HG03442 (cell line): Measurements from ENCODE around the gene NTN5.

Experiments
- ATAC-seq: cut with Tn5 transposase; IDR thresholded peaks from one replicate; pipeline ENCODE4 v1.9.1; 2021; ENCODE audit warnings: mild to moderate bottlenecking, moderate library complexity; ENCODE audit not compliant: unreplicated experiment

The NTN5 gene

GRCh38 chr19:48631225-48631624, 41.6 kb downstream of the NTN5 start:
- ATAC-seq, result no peak

- no peak for ATAC-seq
Observed at GRCh38 chr19:48630296-48631063, 42.3 kb downstream of the NTN5 start.

- ATAC-seq, result no peak
Observed at GRCh38 chr19:48629599-48630295, 43.1 kb downstream of the NTN5 start.

DNA sequence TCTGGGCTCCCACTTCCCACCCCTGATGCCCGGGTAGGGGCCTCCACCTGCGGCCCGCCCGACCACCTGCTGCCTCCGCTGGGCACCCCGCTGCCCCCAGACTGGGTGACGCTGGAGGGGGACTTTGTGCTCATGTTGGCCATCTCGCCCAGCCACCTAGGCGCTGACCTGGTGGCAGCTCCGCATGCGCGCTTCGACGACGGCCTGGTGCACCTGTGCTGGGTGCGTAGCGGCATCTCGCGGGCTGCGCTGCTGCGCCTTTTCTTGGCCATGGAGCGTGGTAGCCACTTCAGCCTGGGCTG, 43.6 kb downstream of the NTN5 start:
- ATAC-seq, result no peak

DNA sequence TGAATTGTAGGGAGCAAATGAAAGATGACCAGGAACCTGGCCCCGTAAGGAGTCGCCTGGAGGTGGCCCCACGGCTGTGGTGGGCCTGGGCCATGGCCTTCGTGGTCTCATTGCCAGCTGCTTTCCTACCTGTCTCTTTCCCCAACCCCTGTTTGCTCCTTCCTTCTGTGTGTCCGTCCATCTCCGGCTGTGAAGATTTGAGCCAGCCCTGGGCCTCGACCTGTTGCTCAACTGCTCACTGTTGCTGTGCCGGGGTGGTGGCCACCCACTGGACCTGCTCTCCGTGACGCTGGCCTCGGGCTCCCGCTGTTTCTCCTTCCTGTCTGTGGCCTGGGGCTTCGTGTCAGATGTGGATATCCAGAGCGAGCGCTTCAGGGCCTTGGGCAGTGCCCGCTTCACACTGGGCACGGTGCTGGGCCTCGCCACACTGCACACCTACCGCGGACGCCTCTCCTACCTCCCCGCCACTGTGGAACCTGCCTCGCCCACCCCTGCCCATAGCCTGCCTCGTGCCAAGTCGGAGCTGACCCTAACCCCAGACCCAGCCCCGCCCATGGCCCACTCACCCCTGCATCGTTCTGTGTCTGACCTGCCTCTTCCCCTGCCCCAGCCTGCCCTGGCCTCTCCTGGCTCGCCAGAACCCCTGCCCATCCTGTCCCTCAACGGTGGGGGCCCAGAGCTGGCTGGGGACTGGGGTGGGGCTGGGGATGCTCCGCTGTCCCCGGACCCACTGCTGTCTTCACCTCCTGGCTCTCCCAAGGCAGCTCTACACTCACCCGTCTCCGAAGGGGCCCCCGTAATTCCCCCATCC, 44.1 kb downstream of the NTN5 start:
- ATAC-seq, result no peak

DNA sequence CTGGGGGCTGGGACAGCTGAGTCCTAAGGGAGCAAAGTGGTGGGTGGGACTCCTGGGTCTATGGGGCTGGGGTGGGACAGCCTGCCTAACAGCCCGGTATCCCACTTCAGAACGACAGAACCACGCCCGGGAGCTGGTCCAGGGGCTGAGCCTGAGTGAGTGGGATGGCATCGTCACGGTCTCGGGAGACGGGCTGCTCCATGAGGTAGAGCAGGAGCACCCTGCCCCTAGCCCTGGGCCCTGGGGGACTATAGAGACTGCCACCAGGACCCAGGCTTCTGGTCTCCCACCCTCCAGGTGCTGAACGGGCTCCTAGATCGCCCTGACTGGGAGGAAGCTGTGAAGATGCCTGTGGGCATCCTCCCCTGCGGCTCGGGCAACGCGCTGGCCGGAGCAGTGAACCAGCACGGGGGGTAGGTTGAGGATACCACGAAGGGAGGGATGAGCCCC, 44.9 kb downstream of the NTN5 start:
- no peak for ATAC-seq

DNA sequence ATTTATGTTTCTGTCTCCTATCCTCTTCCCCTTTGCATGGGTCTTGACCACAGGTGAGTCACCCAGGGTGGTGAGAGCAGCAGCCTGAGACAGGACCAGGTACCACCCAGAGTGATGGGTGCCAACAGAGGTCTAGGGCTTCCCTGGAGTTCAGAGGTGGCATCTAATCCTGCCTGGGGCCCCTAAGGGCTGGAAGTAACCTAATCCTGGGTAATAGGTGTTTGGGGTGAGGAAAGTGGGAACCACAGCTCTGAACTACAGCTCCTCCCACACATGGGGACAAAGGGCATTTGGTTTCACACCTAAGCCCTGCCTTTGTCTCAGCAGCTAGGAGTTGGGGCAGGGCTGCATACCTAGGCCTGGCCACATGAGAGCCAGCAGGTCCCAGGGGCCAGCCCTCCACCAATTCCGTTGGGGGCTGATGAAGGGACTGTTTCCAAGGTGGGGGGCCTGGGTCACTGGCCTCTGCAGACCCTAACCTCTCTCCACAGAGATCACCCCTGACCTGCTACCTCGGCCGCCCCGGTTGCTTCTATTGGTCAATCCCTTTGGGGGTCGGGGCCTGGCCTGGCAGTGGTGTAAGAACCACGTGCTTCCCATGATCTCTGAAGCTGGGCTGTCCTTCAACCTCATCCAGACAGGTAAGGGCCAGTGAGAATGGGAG, 45.5 kb downstream of the NTN5 start:
- ATAC-seq, result no peak

DNA sequence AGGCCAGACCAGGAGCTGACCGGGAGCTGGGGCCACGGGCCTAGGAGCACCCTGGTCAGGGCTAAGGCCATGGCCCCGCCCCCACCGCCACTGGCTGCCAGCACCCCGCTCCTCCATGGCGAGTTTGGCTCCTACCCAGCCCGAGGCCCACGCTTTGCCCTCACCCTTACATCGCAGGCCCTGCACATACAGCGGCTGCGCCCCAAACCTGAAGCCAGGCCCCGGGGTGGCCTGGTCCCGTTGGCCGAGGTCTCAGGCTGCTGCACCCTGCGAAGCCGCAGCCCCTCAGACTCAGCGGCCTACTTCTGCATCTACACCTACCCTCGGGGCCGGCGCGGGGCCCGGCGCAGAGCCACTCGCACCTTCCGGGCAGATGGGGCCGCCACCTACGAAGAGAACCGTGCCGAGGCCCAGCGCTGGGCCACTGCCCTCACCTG, 46.9 kb downstream of the NTN5 start:
- no peak for ATAC-seq

GRCh38 chr19:48624791-48625723, 47.8 kb downstream of the NTN5 start:
- ATAC-seq, result no peak

DNA sequence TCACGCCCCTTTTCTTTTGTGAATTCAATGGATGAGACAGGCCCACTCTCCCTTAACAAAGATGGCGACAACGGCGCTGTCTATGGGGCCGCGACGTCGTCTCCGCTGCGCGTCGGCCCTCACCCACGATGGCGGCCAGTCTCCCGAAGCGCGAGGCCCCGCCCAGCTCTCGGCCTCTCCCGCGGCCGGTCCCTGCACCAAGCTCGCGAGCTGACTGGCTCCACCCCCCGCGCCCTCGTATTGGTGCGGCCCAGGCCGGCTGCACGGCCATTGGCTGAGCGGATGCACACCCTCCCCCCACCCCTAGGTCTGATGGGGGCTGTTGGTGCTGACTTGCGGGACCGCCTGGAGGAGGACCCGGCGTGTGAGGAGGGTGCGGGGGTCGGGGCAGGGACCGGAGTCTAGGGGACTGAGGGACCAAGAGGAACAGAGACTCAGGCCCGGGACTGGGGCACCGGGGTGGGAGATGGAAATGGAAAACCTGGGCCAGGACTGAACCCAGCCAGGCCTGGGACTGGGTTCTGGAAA, 48.7 kb downstream of the NTN5 start:
- ATAC-seq, result peak; percentile 56

DNA sequence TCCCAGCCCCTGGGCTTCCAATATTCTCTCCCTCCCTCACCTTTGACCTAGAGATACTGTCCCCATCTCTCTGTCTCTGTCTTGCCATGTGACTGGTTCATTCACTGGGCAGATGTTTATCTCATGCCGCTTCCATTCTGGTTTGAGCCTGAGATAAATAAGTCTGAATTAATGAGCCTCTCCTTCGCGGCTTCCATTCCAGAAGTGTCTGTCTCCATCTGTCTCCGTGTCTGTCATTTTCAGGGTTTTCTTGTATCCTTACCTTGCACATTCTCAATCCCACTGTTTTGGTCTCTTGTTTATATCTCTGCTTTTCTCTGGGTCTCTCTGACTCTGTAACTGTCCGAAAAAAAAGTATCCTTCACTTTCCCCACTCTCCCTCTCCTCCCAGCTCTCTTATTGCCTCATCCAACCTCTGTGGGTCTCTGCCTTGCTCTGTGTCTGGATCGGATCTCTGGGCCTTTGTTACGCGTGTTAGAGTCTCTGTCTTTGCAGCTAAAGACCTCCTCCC, 49.2 kb downstream of the NTN5 start:
- no peak for ATAC-seq

- ATAC-seq, result no peak
Observed at GRCh38 chr19:48619692-48620585, 52.9 kb downstream of the NTN5 start.

DNA sequence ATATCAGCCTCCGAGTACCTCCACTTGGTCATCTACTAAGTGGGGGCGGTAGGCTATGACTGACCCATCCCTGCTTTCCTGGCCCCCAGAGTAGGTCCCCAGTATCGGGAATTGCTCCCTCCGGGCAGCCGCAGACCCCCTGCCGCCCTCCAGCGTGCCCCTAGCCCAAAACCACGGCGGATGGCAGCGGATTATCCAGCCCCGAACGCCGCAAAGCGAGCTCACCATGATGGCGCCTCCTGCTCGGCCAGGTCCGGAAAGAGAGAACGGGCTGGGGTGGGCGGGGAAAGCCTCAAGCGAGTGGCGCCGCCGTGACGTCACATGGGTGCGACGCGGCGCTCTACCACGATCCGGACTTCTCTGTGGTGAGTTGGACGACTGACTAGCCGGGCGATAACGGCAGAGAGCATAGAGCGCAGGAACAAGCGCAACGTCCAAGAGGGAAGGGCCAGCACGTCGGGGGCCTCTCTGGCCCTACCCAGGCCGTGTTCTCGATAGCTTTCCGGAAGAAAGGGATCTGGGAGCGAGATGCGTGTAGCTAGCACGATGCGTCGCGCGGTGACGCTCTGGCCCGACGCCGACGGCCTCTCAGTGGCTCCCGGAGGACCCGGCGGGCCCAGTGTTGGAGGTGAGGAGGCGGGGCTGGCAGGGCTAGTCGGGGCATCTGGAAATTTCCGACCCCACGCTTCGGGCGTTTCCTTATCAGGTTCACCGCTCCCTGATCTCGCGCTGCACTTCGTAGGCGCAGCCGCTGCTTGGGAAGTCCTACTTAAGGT, 53.7 kb downstream of the NTN5 start, which contains the start of the genes RPL18 and SPHK2:
Gene RPL18 (minus strand): TSS at position 263 of the 776 bp plus-strand sequence. CDS start 35 bp downstream, at position 228.
Gene SPHK2 (plus strand): TSS at position 591 of the 776 bp plus-strand sequence. CDS start 1,009 bp downstream, outside the sequence.
- ATAC-seq, result peak; percentile 85

- no peak for ATAC-seq
Observed at GRCh38 chr19:48618278-48618915, 54.4 kb downstream of the NTN5 start.

DNA sequence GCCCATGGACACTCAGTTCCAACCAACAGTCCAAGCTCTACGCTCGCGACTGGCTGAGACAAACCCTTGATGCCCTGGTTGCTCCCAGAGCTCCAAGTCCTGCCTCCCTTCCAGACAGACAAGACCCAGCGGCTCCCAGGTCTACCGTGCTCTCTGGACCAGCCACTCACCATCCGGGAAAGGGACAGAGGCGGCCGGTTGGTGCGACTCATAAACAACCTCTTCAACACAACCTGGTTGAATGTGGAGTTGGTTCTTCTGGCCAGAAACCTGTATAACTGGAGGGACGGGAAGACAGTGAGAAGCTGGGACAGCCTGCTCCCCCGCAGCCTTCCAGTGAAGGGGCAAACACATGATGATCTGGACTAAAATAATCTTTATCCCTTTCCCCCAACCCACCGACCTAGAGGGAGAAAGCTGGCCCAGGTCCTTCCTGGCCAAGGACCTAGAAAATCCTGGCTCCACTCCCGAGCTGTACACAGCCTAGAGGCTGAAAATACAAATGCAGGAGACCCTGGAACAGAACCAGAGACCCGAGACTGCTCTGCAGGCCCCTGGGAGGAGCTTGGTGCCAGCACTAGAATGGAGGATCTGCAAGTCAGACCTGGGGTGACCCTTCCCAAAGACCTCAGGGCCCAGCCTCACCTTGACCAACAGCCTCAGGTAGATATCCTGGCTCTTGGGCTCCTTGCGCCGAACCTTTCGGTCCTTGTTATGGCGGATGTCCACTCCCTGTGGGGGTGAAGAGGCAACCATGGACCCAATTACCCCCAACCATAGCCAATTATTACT, 55.5 kb downstream of the NTN5 start:
- no peak for ATAC-seq

GRCh38 chr19:48616491-48617056, 56.2 kb downstream of the NTN5 start:
- ATAC-seq, result no peak
